HG02798 (cell line): ENCODE results near the gene SLC35G2.
"Not testable (repeated sequence)": the region's sequence is repeated elsewhere in the genome, so short reads cannot be mapped to it uniquely, and the experiment has no call there.

Experiments used
- ATAC-seq: cut with Tn5 transposase; IDR thresholded peaks from one replicate; pipeline ENCODE4 v1.9.1; 2021; ENCODE audit warnings: mild to moderate bottlenecking; ENCODE audit not compliant: unreplicated experiment, poor library complexity

SLC35G2 gene

DNA sequence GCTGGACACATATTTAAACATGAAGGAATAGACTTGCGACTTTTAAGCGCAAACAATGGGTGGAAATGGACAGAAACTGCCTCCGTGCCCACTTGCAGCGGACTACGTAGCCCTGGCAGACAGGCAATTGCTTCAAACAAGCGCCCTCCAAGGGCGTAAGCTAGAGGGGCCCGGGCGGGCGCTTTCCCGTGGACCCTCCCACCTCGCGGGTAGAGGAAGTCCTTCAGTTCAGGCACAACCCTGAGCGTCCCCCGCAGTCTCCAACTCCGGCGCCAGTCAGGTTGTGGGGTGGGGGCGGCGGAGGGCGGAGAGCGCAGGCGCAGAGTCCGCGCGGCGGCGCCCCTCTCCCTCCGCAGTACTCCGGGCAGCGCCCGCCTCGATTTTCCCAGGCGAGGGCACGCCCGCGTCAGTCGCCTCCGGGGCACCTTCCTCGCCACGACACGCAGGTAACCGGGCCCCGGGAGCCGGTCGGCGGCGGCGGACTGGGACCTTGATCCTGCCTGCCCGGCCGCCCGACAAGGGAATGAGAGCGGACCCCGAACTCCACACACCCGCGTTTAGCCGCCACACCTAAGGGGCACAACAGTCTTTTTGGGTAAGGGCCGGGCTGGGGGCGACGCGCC, at the start of gene SLC35G2:
Gene SLC35G2, plus strand, starts transcription at position 358 of the 623 bp plus-strand sequence. CDS start 35,335 bp downstream, outside the sequence.
- peak; percentile 59 for ATAC-seq

DNA sequence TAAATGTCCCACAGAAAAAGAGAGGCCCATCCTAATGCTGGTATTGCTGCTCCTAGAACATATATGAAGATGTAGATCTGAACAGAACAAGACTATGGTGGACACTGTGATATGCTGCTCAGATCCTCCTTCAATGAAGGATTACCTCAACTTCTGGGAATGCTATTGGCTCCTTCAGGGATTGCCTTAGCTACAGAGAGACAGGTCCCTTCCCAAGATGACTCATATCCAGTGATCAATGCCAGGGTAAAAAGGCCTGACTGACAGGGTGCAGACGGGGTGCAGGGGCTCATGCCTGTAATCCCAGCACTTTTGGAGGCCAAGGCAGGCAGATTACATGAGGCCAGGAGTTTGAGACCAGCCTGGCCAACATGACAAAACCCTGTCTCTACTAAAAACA, 46.2 kb upstream of the SLC35G2 start:
- no peak for ATAC-seq

DNA sequence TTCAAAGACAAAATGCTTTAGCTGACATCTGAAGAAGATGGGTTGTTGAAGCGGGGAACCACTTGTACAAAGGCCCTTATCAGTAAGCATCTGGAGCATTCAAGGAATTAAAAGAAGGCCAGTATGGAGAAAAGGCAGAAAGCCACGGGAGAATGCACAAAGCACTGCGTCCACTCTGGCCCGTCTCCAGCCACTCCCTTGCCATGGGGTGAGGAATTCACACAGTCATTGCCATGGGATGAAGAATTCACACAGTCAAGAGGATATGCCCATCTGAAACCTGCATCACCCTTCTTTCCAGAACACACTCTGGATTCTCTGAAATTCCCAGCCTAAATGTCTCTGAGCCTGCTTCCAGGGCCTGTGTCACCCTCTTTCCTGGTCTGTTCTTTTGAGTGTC, 40.1 kb upstream of the SLC35G2 start:
- ATAC-seq: no peak

DNA sequence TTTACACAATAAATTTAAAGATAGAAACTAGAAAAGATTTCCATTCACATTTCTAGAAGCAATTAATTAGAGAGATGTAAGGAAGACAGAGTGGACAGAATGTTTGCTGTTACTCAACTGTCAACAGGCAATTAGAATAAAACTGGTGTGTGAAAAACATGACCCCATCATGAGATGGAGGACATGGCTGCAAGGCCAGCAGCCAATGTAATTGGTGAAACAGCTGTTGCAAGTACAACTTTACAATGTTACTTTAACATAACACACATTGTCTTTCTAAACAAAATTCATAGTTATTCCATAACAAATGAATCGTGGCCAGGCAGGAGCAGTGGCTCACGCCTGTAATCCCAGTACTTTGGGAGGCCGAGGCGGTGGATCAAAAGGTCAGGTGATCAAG, 38.2 kb upstream of the SLC35G2 start:
- no peak for ATAC-seq

DNA sequence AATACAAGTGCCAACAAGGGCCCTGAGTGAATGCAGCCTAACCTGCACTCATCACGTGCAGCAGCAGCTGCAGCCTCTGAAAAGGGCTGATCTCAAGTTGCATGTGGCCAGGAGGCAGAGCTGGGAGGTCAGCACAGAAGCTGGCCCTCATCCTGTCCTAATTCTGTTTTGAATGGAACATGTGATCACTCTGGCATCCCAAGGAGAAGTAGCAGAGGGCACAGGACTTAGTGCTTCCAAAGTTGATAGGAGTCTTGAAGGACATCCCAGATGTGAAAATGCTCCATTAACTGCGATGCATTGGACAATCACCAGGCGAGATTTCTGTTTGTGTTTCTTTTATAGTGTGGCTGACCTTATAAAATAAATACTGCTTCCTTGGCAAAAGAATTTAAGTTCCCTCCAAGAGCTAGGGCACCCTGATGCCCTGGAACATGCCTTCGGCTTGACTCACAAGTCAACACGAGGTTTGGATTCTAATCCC, 35.2 kb upstream of the SLC35G2 start:
- ATAC-seq: no peak

DNA sequence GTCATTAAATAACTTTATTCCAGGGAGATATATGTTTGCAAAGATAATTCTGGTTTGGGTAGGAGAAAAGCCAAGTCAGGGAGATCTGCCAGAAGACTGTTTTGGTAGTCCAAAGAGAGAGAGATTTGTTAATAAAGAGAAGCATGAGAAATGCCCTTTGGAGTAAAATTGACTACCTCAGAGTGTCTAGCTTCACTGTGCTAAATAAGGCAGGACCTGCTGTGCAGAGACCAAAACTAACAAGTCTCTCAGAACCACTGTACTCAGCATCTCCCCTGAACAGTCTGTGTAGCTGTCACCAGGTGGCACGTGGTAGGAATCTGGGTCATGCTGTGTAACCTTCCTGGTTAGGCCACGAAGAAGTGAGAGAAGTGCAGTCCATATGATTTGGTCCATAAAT, 31.6 kb upstream of the SLC35G2 start:
- ATAC-seq: peak; percentile 91

DNA sequence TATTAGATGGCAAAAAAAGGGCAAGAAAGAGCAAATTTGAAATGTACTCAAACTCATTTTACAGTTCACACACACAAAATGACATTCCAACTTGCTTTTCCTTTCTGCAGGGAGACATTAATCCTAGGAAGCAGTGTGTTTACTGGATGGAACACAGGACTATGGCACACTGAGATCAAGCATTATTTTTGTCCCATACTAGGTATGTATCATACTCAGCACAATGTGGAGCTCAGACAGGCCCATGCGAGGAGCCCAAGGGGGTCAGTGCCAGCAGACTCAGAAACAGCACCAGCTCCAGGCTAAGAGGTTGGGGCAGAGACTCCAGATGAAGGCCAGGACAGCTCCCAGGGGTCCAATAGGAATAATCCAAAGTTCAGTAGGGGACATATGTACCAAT, 30.8 kb upstream of the SLC35G2 start:
- ATAC-seq: no peak

DNA sequence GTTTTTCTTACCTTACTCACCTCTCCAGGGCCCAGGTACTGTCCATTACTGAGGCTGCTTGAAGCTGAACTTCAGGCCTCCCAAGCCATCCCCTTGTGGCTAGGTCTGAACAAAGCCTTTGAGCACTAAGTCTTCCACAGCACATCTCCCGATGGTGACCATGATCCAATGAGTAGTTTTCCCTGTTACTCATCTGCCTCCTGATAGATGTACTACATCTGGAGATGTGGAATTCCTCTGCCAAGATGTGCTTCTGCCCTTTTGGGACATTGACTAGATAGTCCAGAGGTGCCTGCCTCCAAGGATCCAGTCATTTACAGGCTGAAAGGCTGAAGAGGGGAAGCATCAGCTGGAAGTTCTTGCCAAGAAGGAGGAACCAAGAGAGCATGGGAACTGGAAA, 28.9 kb upstream of the SLC35G2 start:
- ATAC-seq: no peak

DNA sequence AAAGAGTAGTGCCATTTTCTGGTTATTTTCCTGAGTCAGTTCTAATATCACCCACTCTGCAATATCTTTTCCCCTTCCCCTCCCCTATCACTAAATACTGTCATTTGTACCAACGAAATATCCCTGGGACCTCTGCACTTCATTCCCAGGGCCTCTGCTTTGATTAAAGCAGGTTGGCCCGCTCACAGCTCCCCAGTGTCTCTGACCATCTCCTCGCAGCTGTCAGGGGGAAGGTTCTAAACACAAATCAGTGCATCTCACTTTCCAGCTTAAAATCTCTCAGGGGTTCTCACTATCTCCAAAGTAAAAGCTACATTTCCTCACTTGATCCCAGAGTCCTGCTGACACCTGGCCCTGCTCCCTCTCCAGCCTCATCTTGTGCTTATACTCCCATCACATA, 28.1 kb upstream of the SLC35G2 start:
- no peak for ATAC-seq

DNA sequence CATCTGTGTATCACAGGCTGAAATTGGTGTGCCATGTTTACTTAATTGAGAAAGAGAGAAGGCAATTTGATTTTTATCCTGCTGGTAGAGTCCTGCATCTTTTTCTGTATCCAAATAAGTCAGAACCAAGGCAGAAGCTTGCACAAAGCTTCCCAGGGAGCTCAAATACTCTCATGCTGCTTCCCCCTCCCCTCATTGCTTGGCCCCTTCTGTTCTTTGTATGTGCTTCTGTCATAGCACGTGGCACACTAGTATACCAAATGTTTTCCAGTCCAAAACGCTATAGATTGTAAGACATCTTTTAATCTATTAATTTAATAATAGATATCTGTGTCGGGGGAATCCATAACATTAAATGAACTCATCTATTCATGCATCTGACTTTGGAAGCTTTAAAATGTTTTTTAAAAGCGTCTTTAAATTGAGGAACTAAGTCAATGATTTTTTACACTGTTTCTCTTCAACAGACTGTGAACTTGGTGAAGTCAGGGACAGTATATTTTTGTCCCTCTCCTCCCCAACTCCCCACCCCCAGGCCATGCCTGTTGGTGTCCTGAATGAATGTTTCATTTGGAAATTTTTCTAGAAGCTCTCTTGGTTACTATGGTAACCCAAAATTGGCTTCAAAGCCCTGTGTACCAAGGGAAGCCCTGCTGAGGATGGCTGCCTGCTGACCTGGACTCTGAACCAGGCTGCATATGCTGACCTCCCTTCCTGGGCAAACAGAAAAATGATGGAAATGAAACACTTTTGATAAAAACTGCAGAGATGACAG, 26.2 kb upstream of the SLC35G2 start:
- ATAC-seq: no peak

DNA sequence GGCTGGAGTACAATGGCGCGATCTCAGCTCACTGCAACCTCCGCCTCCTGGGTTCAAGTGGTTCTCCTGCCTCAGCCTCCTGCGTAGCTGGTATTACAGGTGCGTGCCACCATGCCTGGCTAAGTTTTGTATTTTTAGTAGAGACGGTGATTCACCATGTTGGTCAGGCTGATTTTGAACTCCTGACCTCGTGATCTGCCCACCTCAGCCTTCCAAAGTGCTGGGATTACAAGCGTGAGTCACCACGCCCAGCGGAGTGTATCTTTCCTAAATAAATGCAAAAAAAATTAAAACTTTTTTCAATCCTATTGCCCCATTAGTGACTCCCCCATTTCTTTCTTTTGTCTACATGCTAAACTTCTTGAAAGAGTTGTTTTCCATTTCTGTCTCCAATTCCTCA, 17.8 kb upstream of the SLC35G2 start:
- ATAC-seq: not testable (repeated sequence)

DNA sequence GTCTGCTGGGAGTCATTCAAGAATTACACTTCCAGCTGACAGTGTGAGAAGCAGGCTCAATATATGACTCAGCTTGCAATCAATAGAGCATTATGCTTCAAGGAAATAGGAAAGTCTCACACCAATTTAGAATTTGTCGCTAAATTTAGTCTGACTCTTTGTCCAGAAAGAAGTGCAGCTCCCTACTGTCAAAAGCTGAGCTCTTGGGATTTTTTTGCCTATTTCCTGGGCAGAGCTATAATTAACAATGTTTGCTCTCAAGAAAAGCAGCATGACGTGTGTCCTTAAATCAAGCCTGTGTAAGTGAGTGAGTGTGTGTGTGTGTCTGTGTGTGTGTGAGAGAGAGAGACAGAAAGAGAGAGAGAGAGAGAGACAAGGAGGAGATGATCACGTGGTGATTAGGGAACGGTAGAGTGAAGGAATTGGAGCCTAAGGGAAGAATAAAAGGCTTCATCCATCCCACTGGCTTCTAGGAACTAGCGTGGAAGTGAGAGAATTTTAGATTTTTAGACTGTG, 16.4 kb upstream of the SLC35G2 start:
- no peak for ATAC-seq

DNA sequence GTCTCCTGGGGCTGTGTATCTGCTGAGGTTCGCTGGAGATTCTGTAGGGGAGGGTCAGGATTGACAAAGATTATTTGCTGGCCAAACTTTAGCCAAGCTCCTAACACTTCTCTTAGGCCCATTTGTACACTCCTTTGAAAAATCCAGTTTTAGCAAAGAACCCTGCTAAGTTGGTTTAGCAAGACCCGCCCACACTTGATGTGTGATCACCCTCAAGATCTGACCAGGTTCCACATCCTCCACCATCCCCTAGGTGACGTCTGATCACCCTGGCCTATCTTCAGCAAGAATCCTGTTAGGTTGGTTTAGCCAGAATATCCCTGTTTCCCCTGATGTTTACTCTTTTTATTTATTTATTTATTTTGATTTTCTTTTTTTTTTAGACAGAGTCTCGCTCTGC, 14.8 kb upstream of the SLC35G2 start:
- no peak for ATAC-seq

DNA sequence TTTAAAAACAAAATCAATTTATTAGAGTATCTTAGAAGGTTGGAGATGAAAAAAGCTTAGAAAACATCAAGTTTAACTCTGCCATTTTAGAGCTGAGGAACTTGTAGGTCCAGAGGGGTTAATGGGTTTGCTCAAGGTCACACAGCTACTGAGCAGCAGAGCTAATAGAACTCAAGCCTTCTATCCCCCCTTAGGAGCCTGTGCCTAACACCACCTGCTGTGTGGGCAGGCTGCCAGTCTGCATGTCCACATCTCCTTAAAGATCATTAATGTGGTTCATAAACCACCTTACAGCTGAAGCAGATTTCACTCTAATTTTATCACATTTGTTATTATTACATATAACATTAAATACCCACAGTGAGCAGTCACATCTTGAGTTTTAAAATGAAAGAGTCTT, 14.1 kb upstream of the SLC35G2 start:
- ATAC-seq: no peak

DNA sequence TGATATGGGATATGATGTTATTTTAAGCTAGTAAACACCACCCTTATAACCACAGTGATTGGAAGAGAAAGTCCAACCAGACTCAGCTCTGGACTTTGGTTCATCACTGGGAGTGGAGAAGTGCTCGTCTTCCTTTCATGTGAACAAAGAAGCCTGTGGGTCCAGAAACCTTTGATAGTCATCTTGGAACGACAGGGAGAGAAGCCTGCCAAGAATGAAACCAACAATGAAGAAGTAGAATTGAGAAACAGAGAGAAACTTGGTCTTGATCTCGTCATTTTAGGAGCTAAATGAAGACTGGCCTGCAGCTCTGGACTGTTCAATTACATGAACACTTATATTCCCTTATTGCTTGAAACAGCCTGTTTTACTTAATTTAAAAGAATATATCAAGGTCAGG, 13.1 kb upstream of the SLC35G2 start:
- ATAC-seq: peak; percentile 35

DNA sequence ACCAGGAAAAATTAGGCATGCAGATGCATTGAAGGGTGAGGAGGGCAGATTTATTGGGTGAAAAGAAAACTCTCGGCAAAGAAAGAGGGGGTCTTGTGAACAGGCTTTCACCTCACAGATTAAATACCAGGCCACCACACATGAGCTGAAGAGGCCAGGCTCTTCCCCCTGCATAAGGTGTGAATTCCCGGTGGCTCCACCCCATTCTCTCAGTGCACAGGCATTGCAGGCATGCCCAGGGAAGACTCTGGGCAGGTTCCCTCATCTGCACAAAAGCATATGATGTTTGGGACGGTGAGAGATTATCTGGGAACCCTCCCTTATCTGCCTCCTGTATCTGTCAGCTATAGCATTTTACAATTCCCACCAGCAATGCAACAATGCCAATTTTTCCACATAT, 7.2 kb upstream of the SLC35G2 start:
- ATAC-seq: no peak

DNA sequence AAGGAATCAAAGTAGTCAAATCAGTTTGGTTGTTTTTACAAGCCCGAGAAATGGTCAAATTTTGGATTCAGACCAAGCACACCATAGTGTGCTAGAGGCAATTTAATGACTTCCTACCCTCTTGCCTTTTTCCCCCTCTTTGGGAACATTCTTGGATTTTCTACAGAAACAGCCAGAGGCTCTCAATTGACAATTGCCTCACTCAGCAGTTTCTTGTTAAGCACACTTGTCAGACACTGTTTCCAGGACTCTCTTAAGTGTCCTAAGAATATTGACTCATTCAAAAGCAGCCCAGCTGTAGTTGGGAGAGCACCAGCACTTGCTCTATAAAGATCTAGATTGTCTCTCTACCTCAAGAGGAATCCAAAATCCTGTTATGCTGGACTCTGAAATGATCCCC, 1.5 kb upstream of the SLC35G2 start:
- ATAC-seq: no peak

DNA sequence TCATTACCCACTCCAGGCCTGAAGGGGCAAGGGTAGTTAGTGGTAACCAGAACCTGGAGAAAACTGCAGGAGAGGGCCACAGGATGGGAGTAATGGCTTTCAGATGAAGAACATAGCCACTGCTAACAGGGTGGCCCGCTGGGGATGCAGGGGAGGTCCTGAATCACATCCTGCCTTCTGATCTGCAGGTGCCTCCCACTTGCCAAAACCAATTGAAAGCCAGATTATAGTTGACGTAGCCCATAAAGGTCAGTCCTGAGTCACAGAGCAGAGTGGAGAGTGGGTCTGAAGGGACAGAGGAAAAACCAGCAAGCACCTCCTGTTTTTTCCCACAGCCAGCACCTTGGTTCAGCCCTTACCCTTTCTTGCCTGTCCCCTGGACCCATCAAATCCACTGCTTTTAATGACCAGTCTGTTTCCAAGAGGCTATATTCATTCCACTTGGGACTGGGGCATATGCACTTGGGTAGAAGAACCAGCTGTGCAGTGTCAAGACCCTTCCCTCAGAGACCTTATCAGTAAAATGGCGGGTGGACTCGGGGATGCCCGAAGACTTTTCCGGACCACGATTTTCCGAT, 646 bp upstream of the SLC35G2 start:
- ATAC-seq: peak; percentile 55

DNA sequence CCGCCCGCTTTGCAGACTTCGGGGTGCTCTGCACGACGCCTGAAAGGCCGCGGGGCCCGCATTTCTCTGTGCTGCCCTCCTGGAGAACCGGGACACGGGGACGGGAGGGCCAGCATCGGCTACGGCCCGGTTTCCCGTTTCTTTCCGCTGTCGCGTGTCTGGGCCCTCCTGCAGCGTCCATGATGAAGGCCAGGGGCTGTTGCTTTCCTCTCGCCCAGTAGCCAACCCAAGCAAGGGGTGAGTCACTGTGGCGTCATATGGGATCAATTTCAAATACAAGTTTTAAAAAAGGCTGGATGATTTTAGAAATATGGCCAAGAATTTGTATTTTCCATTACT, 435 bp downstream of the SLC35G2 start:
- ATAC-seq: peak; percentile 16

DNA sequence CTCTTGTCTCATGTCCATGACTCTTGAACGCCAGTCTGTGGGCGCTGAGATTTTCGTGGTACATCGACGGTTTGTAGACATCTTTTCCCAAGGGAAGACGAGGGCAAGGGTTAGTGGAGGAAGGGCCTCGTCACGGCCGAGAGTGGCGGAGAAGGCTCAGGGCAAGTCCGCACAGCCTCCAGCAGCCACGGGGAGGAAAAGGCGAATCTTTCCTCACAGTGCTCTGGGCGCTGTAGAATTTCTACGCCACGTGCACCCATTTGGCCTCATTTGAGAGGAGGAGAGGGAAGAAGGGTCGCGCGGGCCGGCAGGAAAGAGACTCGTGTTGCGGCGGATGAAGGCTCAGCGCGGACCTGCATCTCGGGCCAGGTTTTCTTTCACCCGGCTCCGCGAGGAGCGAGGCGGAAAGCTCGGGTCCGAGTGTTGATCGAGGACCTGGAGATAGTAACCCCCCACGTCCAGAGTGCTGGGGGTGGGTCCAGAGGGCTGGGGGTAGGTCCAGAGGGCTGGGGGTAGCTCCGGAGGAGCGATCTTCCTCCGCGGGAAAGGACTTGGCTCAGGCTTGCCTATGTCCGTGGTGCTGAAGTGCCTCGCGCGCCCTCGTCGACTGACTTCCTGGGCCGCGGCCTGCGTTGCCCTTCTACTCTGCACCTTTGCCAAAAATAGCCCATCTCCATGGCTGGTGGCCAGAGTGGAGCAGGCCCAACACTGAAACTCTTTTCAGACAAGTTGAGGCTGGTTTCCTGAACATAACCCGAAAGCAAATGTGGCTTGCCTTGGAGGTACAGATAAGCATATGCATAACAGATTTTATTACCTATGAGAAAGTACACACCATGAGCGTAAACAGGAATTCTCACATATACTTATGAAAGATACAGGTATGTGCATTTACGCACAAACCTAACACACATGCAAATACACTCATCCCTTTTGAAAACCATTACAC, 1.1 kb downstream of the SLC35G2 start:
- ATAC-seq: no peak
